GM23248 (cell line): ENCODE data around the gene GCLC. TPM values are rescaled to one million over a fixed set of nuclear protein-coding genes. Genes with fewer than 3 reads are reported as not detected.

Source experiments
- DNase-seq: peaks from one replicate; pipeline ENCODE4 v3.0.0-alpha.2; 2015
- H2AFZ ChIP-seq: fragments of 200-600 bp; sonication (generic); 2 replicates; pipeline ENCODE4 v1.6.1; 2016; ENCODE audit warnings: antibody characterized with exemption
- H3F3A ChIP-seq: fragments of 200-600 bp; sonication (generic); 2 replicates; pipeline ENCODE4 v1.6.1; 2016; ENCODE audit warnings: mild to moderate bottlenecking, antibody characterized with exemption, mixed run types; ENCODE audit not compliant: insufficient read depth
- H3K27ac ChIP-seq: fragments of 200-600 bp; sonication (generic); 2 replicates; pipeline ENCODE4 v1.5.1; 2016; ENCODE audit warnings: mild to moderate bottlenecking
- H3K27me3 ChIP-seq: fragments of 200-600 bp; sonication (generic); replicated peaks from 2 replicates; pipeline ENCODE4 v1.6.1; 2016; ENCODE audit warnings: mild to moderate bottlenecking; ENCODE audit not compliant: insufficient read depth
- H3K36me3 ChIP-seq: fragments of 200-600 bp; sonication (generic); 2 replicates; pipeline ENCODE4 v1.6.1; 2016; ENCODE audit warnings: low read depth, mild to moderate bottlenecking
- H3K4me1 ChIP-seq: fragments of 200-600 bp; sonication (generic); 2 replicates; pipeline ENCODE4 v1.6.1; 2016; ENCODE audit warnings: mild to moderate bottlenecking; ENCODE audit not compliant: insufficient read depth
- H3K4me2 ChIP-seq: fragments of 200-600 bp; sonication (generic); one replicate; pipeline ENCODE4 v1.6.1; 2016; ENCODE audit warnings: mild to moderate bottlenecking; ENCODE audit not compliant: unreplicated experiment
- H3K4me3 ChIP-seq: fragments of 200-600 bp; sonication (generic); 2 replicates; pipeline ENCODE4 v1.5.1; 2016; ENCODE audit warnings: mild to moderate bottlenecking
- H3K79me2 ChIP-seq: fragments of 200-600 bp; sonication (generic); 2 replicates; pipeline ENCODE4 v1.6.1; 2016; ENCODE audit warnings: mild to moderate bottlenecking; ENCODE audit not compliant: insufficient read depth
- H3K9ac ChIP-seq: fragments of 200-600 bp; sonication (generic); 2 replicates; pipeline ENCODE4 v1.6.1; 2016; ENCODE audit warnings: mild to moderate bottlenecking
- H3K9me2 ChIP-seq: fragments of 200-600 bp; sonication (generic); 2 replicates; pipeline ENCODE4 v1.6.1; 2016; ENCODE audit warnings: mixed run types, mild to moderate bottlenecking, moderate library complexity; ENCODE audit not compliant: insufficient read depth
- H3K9me3 ChIP-seq: fragments of 200-600 bp; sonication (generic); one replicate; pipeline ENCODE4 v1.6.1; 2017; ENCODE audit warnings: low read depth
- H4K20me1 ChIP-seq: fragments of 200-600 bp; sonication (generic); 2 replicates; pipeline ENCODE4 v1.6.0; 2016; ENCODE audit not compliant: insufficient read depth
- EZH2 ChIP-seq: fragments of 200-600 bp; sonication (generic); IDR thresholded peaks from 2 replicates; pipeline ENCODE4 v1.6.1; 2018; ENCODE audit warnings: antibody characterized with exemption, mild to moderate bottlenecking; ENCODE audit not compliant: insufficient read depth, poor library complexity, severe bottlenecking
- EZH2phosphoT487 ChIP-seq: fragments of 200-600 bp; sonication (generic); IDR thresholded peaks from 2 replicates; pipeline ENCODE4 v1.6.1; 2018; ENCODE audit warnings: antibody characterized with exemption, moderate library complexity, mild to moderate bottlenecking, low read depth; ENCODE audit not compliant: insufficient read depth
- WGBS, 2 experiments: methylation state at CpG; one replicate each; pipeline ENCODE4 v1.1.6; 2015 to 2017; ENCODE audit warnings: low lambda C conversion rate in 2 of 2, low coverage in 1 of 2; ENCODE audit errors: missing lambda C conversion rate in 2 of 2; 5-methylcytosine and 5-hydroxymethylcytosine counted together
- in situ Hi-C: fragments of 300-500 bp; cut with MboI; formaldehyde crosslinking; loops from 2 replicates; pipeline ENCODE4 v1.15.0; 2020
- polyA plus RNA-seq: library from polyadenylated mRNA; unstranded; fragments of >200 nt; fragmentation: Nextera tagmentation; extraction: Ambion mirVana; gene quantifications from 2 replicates; pipeline ENCODE4 v1.2.1, GENCODE V29; 2016
- total RNA-seq: library from RNA; depleted of rRNA; stranded (reverse); fragments of >200 nt; shearing (Covaris generic); gene quantifications from 2 replicates; pipeline ENCODE4 v1.2.3, GENCODE V29; 2014

The GCLC gene
- total and polyA plus RNA-seq, 2 experiments from 2014 or later, result 3.3 to 6.4 TPM

GRCh38 chr6:53588816-53589509 lies 44.1 kb upstream of the GCLC start:
- Histone ChIP-seq H3K9me2 (no peaks in the 10 kb centered on the region), H3K27ac (no peak overlapping the region), H3K27me3 (no peaks in the 10 kb centered on the region), H3F3A (peaks cover 21% of the 10 kb centered on the region), H3K9ac (no peak overlapping the region), H3K4me3 (no peak overlapping the region), H3K4me2 (no peak overlapping the region), H3K79me2 (no peaks in the 10 kb centered on the region), H4K20me1 (no peaks in the 10 kb centered on the region), H3K4me1 (peaks cover 21% of the 10 kb centered on the region), H2AFZ (no peak overlapping the region), H3K9me3 (no peaks in the 10 kb centered on the region), H3K36me3 (no peaks in the 10 kb centered on the region)
- in situ Hi-C loops, result no loop called here
- WGBS, 2 experiments, result 77 to 85% methylated on average over 3 of the region's 3 CpGs
- DNase-seq, result no peak
- TF ChIP-seq EZH2phosphoT487 (no peak), EZH2 (no peak)

GRCh38 chr6:53587291-53587690 lies 42.4 kb upstream of the GCLC start:
- Histone ChIP-seq H3K27me3 (no peaks in the 10 kb centered on the region), H3K79me2 (no peaks in the 10 kb centered on the region)

GRCh38 chr6:53585208-53585900 lies 40.5 kb upstream of the GCLC start:
- no peak overlapping the region for H2AFZ ChIP-seq
- 92 to 96% methylated on average over 7 of the region's 7 CpGs for WGBS, 2 experiments
- no peaks in the 10 kb centered on the region for H4K20me1 ChIP-seq
- H3K4me3 ChIP-seq, result no peak overlapping the region
- DNase-seq, result no peak
- no peak overlapping the region for H3K9ac ChIP-seq
- peaks cover 24% of the 10 kb centered on the region for H3K4me1 ChIP-seq
- TF ChIP-seq EZH2phosphoT487 (no peak), EZH2 (no peak)
- no peaks in the 10 kb centered on the region for H3K79me2 ChIP-seq
- H3K27me3 ChIP-seq, result no peaks in the 10 kb centered on the region
- no peak overlapping the region for H3K27ac ChIP-seq
- H3K9me3 ChIP-seq, result no peaks in the 10 kb centered on the region
- no peak overlapping the region for H3K4me2 ChIP-seq
- no peaks in the 10 kb centered on the region for H3K36me3 ChIP-seq
- in situ Hi-C loops, result no loop called here
- no peaks in the 10 kb centered on the region for H3K9me2 ChIP-seq
- H3F3A ChIP-seq, result peaks cover 11% of the 10 kb centered on the region

More at GRCh38 chr6:53587291-53587690, 42.4 kb upstream of the GCLC start:
- Histone ChIP-seq H3K9me3 (no peaks in the 10 kb centered on the region), H3K9ac (no peak overlapping the region), H3K4me1 (peaks cover 14% of the 10 kb centered on the region), H3K36me3 (no peaks in the 10 kb centered on the region), H3K27ac (no peak overlapping the region), H3K4me3 (no peak overlapping the region), H3K4me2 (no peak overlapping the region), H3K9me2 (no peaks in the 10 kb centered on the region), H3F3A (peaks cover 6% of the 10 kb centered on the region), H2AFZ (no peak overlapping the region), H4K20me1 (no peaks in the 10 kb centered on the region)
- no peak for TF ChIP-seq EZH2phosphoT487
- TF ChIP-seq EZH2, result no peak
- in situ Hi-C loops, result no loop called here
- 91 to 95% methylated on average over 1 of the region's 1 CpG for WGBS, 2 experiments
- no peak for DNase-seq

GRCh38 chr6:53584726-53585125 lies 39.8 kb upstream of the GCLC start:
- peaks cover 11% of the 10 kb centered on the region for H3F3A ChIP-seq
- no peak overlapping the region for H3K27ac ChIP-seq
- no peak overlapping the region for H3K4me3 ChIP-seq
- no peak for DNase-seq
- H3K9ac ChIP-seq, result no peak overlapping the region
- H2AFZ ChIP-seq, result no peak overlapping the region
- H3K9me2 ChIP-seq, result no peaks in the 10 kb centered on the region
- in situ Hi-C loops, result no loop called here
- no peak for TF ChIP-seq EZH2
- TF ChIP-seq EZH2phosphoT487, result no peak
- no peaks in the 10 kb centered on the region for H3K27me3 ChIP-seq
- no peaks in the 10 kb centered on the region for H3K36me3 ChIP-seq
- no peak overlapping the region for H3K4me2 ChIP-seq
- H4K20me1 ChIP-seq, result no peaks in the 10 kb centered on the region
- H3K79me2 ChIP-seq, result no peaks in the 10 kb centered on the region
- 92 to 95% methylated on average over 2 of the region's 2 CpGs for WGBS, 2 experiments
- H3K4me1 ChIP-seq, result peaks cover 24% of the 10 kb centered on the region
- H3K9me3 ChIP-seq, result no peaks in the 10 kb centered on the region
